ENCODE data around the gene HERC3. TPM values are rescaled to one million over a fixed set of nuclear protein-coding genes. Genes with fewer than 3 reads are reported as not detected.
"Not testable (repeated sequence)": the region's sequence is repeated elsewhere in the genome, so short reads cannot be mapped to it uniquely, and the experiment has no call there.

The HERC3 gene
- total and polyA plus RNA-seq, 3 donors from 2014 or later, result 8.1 to 15.7 (median 14.6) TPM

DNA sequence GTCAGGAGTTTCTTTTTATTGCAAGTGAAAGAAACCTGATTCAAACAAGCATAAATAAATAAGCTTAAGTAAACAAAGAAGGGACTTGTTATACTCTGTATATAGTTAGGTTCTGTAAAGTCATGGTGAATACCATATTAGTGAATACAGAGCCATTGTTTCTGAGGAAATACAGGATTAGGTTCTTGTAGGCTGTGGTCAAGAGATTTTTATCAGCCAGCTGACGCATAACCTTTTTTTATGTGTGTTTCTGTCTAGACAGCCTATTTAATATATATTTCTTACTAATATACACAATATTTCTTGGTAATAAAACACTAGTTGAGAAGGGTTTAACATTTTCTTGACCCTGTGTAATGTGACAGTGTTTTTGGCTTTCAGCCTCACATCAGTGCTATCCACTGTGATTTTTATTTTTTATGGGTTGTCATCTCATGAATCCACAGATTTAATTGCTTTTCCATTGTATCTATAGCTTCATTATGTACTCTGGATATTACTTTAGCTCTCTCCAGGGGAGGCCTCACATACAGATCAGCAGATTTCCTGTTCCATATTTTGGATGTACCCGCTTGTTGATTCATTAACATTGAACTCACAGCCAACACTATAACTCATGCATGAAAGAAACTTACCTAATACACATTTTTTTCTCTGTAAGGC lies 8.0 kb downstream of the HERC3 start:
- Histone ChIP-seq H3K36me3 (ENCODE audit: low read depth, missing control alignments) (no peaks in the 10 kb centered on the region), H3K27me3 (no peaks in the 10 kb centered on the region), H3K27ac (no peak overlapping the region), H3K9me3 (no peaks in the 10 kb centered on the region), H3K4me1 (no peaks in the 10 kb centered on the region), H3K4me3 (no peak overlapping the region)
- intact Hi-C loops (cut with DNase I; ENCODE audit: low total_unique reads), result no loop called here
- TF ChIP-seq, protein P1, sequence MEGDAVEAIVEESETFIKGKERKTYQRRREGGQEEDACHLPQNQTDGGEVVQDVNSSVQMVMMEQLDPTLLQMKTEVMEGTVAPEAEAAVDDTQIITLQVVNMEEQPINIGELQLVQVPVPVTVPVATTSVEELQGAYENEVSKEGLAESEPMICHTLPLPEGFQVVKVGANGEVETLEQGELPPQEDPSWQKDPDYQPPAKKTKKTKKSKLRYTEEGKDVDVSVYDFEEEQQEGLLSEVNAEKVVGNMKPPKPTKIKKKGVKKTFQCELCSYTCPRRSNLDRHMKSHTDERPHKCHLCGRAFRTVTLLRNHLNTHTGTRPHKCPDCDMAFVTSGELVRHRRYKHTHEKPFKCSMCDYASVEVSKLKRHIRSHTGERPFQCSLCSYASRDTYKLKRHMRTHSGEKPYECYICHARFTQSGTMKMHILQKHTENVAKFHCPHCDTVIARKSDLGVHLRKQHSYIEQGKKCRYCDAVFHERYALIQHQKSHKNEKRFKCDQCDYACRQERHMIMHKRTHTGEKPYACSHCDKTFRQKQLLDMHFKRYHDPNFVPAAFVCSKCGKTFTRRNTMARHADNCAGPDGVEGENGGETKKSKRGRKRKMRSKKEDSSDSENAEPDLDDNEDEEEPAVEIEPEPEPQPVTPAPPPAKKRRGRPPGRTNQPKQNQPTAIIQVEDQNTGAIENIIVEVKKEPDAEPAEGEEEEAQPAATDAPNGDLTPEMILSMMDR (IDR thresholded peaks at IDR 0.05), result no peak
- no peak for TF ChIP-seq POLR2A (IDR thresholded peaks at IDR 0.05)
- no peak for DNase-seq
- 74 to 94% methylated on average over 2 of the region's 2 CpGs for WGBS, 2 donors

DNA sequence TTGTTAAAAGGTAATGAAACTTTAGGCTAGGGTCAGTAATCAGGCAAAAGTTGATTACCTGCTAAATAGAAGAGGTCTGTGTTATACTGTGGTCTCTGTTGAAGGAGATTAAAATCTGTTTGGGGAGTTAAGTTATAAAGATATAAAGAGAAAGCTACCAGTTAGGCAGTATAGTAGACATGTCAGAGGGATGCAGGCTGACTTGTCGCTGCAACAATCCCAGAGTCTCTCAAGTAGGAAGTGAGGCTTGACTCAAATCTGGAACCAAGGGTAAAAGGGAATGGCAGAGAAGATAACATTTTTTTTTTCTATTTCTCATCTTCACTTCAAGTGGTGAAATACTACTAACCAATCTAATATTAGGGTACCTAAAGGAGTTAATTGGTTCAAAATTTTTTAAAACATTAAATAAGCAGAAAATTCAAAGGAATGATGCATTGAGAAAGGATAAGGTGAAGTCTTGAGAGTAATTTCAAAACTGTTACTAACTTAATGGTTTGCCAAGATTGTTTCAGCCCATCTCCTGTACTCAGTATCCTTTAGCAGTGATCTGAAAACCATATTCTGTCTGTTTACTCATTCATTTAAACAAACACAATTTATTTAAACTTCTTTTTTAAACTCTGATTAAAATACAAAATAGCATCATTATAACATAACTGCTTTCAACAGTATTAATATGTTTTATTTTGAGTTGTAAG lies 12.8 kb downstream of the HERC3 start:
- intact Hi-C loops (cut with DNase I; ENCODE audit: low total_unique reads), result no loop called here
- 93 to 100% methylated on average over 1 of the region's 1 CpG for WGBS, 2 donors
- DNase-seq, result no peak
- Histone ChIP-seq H3K4me1 (no peaks in the 10 kb centered on the region), H3K27ac (no peak overlapping the region), H3K4me3 (no peak overlapping the region), H3K27me3 (no peaks in the 10 kb centered on the region), H3K9me3 (no peaks in the 10 kb centered on the region), H3K36me3 (ENCODE audit: low read depth, missing control alignments) (no peaks in the 10 kb centered on the region)
- TF ChIP-seq, protein P1 (IDR thresholded peaks at IDR 0.05), result no peak
- TF ChIP-seq POLR2A (IDR thresholded peaks at IDR 0.05), result no peak

DNA sequence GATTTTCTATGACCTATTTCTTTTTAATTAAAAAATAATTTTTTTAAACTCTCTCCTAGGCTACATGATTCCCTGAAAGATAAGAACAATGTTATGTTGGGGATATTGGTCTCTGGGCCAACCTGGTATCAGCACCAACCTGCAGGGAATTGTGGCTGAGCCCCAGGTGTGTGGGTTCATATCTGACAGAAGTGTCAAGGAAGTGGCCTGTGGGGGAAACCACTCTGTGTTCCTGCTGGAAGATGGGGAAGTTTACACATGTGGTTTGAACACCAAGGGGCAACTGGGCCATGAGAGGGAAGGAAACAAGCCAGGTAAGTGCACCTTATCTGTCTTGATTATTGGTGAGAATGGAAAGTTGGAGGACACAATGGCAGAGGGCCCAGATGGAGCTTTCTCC lies 13.5 kb downstream of the HERC3 start:
- TF ChIP-seq POLR2A (IDR thresholded peaks at IDR 0.05), result no peak
- TF ChIP-seq, protein P1 (IDR thresholded peaks at IDR 0.05), result no peak
- Histone ChIP-seq H3K4me1 (no peaks in the 10 kb centered on the region), H3K27ac (no peak overlapping the region), H3K4me3 (no peak overlapping the region), H3K27me3 (no peaks in the 10 kb centered on the region), H3K36me3 (ENCODE audit: low read depth, missing control alignments) (no peaks in the 10 kb centered on the region), H3K9me3 (no peaks in the 10 kb centered on the region)
- DNase-seq, result no peak
- intact Hi-C loops (cut with DNase I; ENCODE audit: low total_unique reads), result no loop called here

DNA sequence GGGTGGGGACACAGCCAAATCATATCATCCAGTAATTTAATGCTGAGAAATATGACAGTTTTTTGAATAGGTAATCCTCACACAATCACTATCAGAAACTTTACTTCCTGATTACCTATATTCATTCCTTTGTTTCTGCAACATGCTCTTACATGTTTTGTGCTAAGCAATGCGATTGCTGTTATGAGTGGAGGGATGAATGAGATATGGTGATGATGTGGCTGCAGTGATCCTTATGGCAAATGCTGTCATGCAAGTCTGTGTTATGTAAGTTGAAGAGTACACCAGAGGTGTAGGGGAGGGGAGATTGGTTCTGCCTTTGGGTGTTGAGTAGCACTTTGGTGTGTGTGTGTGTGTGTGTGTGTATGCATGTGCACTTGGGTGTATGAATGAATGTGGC lies 14.6 kb downstream of the HERC3 start:
- TF ChIP-seq POLR2A (IDR thresholded peaks at IDR 0.05), result no peak
- TF ChIP-seq, protein P1 (IDR thresholded peaks at IDR 0.05), result no peak
- H3K4me3 ChIP-seq, result no peak overlapping the region
- H3K9me3 ChIP-seq, result no peaks in the 10 kb centered on the region
- no peaks in the 10 kb centered on the region for H3K27me3 ChIP-seq
- intact Hi-C loops (cut with DNase I; ENCODE audit: low total_unique reads), result no loop called here
- H3K4me1 ChIP-seq, result peaks cover 7% of the 10 kb centered on the region
- WGBS, 2 donors, result 89 to 100% methylated on average over 1 of the region's 1 CpG
- H3K36me3 ChIP-seq (ENCODE audit: low read depth, missing control alignments), result no peaks in the 10 kb centered on the region
- DNase-seq, result no peak
- no peak overlapping the region for H3K27ac ChIP-seq

DNA sequence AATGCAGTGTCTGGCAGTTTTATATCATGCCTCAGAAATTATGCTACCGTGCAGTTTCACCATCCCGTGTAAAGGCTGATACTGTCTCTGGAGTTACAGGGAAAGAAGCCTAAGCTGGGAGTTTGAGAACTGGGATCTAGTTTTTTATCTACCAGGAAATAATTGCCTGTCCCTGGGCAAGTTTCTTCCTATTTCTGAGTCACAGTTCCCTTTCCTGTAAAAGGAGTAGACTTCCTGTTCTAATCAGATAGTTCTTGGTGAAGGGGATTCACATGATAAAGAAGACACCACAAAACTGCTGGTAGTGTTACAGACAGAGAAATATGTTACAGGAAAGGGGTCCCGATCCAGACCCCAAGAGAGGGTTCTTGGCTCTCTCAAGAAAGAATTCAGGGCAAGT lies 17.1 kb downstream of the HERC3 start:
- no peaks in the 10 kb centered on the region for H3K9me3 ChIP-seq
- H3K27me3 ChIP-seq, result no peaks in the 10 kb centered on the region
- no peaks in the 10 kb centered on the region for H3K36me3 ChIP-seq (ENCODE audit: low read depth, missing control alignments)
- 86 to 89% methylated on average over 3 of the region's 3 CpGs for WGBS, 2 donors
- no peak overlapping the region for H3K27ac ChIP-seq
- TF ChIP-seq POLR2A (IDR thresholded peaks at IDR 0.05), result no peak
- TF ChIP-seq, protein P1 (IDR thresholded peaks at IDR 0.05), result no peak
- intact Hi-C loops (cut with DNase I; ENCODE audit: low total_unique reads), result no loop called here
- DNase-seq, result no peak
- H3K4me3 ChIP-seq, result no peak overlapping the region
- H3K4me1 ChIP-seq, result peaks cover 9% of the 10 kb centered on the region

DNA sequence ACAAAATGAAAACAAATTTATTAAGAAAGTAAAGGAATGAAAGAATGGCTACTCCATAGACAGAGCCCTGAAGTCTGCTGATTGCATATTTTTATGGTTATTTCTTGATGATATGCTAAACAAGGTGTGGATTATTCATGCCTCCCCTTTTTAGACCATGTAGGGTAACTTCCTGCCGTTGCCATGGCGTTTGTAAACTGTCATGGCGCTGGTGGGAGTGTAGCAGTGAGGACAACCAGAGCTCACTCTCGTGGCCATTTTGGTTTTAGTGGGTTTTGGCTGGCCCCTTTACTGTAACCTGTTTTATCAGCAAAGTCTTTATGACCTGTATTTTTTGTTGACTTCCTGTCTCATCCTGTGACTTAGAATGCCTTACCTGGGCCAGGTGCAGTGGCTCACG lies 17.5 kb downstream of the HERC3 start:
- H3K36me3 ChIP-seq (ENCODE audit: low read depth, missing control alignments); H3K27me3 ChIP-seq; intact Hi-C loops (cut with DNase I; ENCODE audit: low total_unique reads); DNase-seq; H3K4me3 ChIP-seq; H3K9me3 ChIP-seq; H3K27ac ChIP-seq; H3K4me1 ChIP-seq: not testable (repeated sequence)
- 92 to 95% methylated on average over 5 of the region's 5 CpGs for WGBS, 2 donors

Measured in testis (tissue), 3 donors.